ENCODE data around the gene GMDS.
A peak's percentile ranks its signal among the peaks of the same experiment; 100 is the strongest.

Gene GMDS

GRCh38 chr6:2245103-2245876, at the start of gene GMDS:
Gene GMDS, minus strand, starts transcription at chr6:2245605.
- DNase-seq = peak; percentile 76

- no peak for DNase-seq
Observed at GRCh38 chr6:2285510-2285909, 40.1 kb upstream of the GMDS start.

GRCh38 chr6:2275892-2276242, 30.5 kb upstream of the GMDS start:
- DNase-seq = no peak

- DNase-seq = no peak
Observed at GRCh38 chr6:2274981-2275891, 29.8 kb upstream of the GMDS start.

- no peak for DNase-seq
Observed at GRCh38 chr6:2272696-2273095, 27.3 kb upstream of the GMDS start.

GRCh38 chr6:2270054-2270453, 24.6 kb upstream of the GMDS start:
- no peak for DNase-seq

GRCh38 chr6:2266841-2267240, 21.4 kb upstream of the GMDS start:
- no peak for DNase-seq

- no peak for DNase-seq
Observed at GRCh38 chr6:2266031-2266795, 20.8 kb upstream of the GMDS start.

- DNase-seq = no peak
Observed at GRCh38 chr6:2264932-2265331, 19.5 kb upstream of the GMDS start.

- no peak for DNase-seq
Observed at GRCh38 chr6:2263896-2264295, 18.5 kb upstream of the GMDS start.

GRCh38 chr6:2259574-2259973, 14.2 kb upstream of the GMDS start:
- DNase-seq = no peak

GRCh38 chr6:2259002-2259494, 13.6 kb upstream of the GMDS start:
- no peak for DNase-seq

- DNase-seq = no peak
Observed at GRCh38 chr6:2258112-2258511, 12.7 kb upstream of the GMDS start.

- DNase-seq = no peak
Observed at GRCh38 chr6:2257363-2257762, 12.0 kb upstream of the GMDS start.

- no peak for DNase-seq
Observed at GRCh38 chr6:2254747-2255146, 9.3 kb upstream of the GMDS start.

- DNase-seq = no peak
Observed at GRCh38 chr6:2249126-2249525, 3.7 kb upstream of the GMDS start.

- DNase-seq = no peak
Observed at GRCh38 chr6:2247664-2248063, 2.3 kb upstream of the GMDS start.

GRCh38 chr6:2245877-2246863, 765 bp upstream of the GMDS start:
- peak; percentile 33 for DNase-seq

GRCh38 chr6:2244261-2245102, 923 bp downstream of the GMDS start:
- DNase-seq = peak; percentile 8

- DNase-seq = no peak
Observed at GRCh38 chr6:2242311-2242710, 3.1 kb downstream of the GMDS start.

- DNase-seq = no peak
Observed at GRCh38 chr6:2240961-2241360, 4.4 kb downstream of the GMDS start.
